ENCODE results near the gene DGUOK.
A peak's percentile ranks its signal among the peaks of the same experiment; 100 is the strongest.

Gene DGUOK

DNA sequence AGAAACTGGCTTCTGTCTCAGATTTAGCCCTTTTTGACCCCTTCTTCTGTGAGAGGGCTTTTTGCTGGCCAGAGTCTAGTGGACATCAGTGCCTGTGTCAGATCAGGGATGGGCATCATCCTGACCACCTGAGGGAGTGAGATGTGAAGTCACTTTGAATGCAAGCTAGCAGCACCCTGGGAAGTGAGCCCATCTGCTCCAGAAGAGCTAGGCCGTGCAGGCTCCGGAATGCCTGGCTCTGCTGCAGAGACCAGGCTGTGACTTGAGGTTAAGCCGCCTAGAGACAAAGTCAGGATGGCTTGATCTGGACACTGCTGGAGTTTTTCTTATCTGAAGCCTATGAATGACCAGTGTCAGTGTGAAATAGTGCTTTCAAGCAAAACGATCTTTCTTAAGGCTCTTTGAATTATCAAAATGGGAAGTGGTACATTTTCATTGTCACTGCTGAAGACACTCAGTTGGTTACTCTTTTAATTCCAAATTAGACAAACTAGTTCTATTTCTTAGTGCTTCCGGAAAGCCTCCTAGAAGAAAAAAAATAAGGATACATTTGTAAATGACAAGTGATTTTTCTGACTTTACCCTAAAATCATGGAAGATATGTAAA is 20.8 kb downstream of the DGUOK start:
- no peak overlapping the region for H3K4me3 Mint-ChIP-seq
- no peak overlapping the region for H3K27ac Mint-ChIP-seq (ENCODE audit: low read depth)
- DNase-seq (ENCODE audit: low spot score in 2 of 2) (no peak), ATAC-seq (replicated peaks; ENCODE audit: extremely low read depth, poor library complexity, severe bottlenecking) (no peak)
- no peaks in the 10 kb centered on the region for H3K9me3 Mint-ChIP-seq
- H3K36me3 Mint-ChIP-seq (ENCODE audit: insufficient read depth) = peaks cover 49% of the 10 kb centered on the region
- H3K4me1 Mint-ChIP-seq = peaks cover 49% of the 10 kb centered on the region
- no peaks in the 10 kb centered on the region for H3K27me3 Mint-ChIP-seq

DNA sequence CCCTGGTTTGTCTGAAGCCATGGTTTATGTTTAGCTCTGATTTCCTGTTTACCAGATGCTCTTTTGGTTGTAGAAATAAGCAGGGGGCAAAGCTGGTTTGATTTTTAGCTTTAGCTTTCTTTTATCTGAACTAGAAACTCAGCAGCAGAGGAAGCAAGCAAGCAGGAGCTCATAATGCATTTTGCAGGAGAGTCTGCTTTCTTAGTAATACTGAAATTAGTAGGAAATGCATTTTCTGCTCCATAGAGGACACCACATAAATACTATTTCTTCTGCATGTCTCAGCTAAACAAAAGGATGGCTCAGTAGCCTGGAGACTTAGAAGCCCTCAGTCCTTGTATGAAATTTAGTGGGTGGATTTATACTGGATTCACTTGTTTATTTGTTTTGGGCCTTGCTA is 23.1 kb downstream of the DGUOK start:
- Mint-ChIP-seq H3K36me3 (ENCODE audit: insufficient read depth) (peaks cover 50% of the 10 kb centered on the region), H3K27me3 (no peaks in the 10 kb centered on the region), H3K27ac (ENCODE audit: low read depth) (no peak overlapping the region), H3K4me1 (peaks cover 39% of the 10 kb centered on the region), H3K4me3 (no peak overlapping the region), H3K9me3 (no peaks in the 10 kb centered on the region)
- DNase-seq (ENCODE audit: low spot score in 2 of 2) = no peak
- no peak for ATAC-seq (replicated peaks; ENCODE audit: extremely low read depth, poor library complexity, severe bottlenecking)

DNA sequence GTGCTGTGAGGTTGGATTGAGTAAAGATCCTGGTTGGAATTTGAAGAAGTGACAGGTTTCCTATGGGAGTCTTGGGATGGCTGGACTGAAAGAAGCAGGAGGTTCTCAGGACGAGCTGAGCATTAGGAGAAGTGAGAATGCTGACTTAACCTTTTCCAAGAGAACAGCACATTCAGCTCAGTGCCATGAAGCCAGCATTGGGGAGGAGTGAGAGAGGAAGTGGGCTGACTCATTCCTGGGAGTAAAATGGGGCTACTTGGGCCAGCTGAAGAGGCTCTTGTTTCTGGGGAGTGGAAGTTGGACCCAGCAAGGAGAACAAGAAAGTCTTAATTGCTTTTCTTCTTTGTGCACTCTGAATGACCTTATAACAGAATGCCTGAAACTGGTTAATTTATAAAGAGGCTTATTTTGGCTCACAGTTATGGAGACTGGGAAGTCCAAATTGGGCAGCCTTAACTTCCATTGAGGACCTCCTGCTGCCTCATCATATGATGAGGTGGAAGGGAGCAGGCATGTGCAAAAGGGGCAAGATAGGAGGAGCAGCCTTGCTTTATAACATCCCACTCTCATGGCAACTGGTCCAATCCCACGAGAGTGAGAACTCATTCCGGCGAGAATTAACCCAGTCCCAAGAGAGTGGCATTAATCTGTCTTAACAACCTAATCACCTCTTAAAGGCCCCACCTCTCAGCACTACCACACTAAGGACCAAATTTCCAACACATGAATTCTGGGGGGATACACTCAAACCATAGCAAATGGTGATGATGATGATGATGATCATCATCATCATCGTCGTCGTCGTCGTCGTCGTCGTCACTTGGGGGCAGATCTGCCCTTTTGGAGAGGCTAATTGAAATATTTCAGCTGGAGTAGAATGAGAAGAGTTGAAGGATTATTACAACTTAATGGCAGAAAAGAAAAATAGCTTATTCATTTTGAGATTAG is 26.1 kb downstream of the DGUOK start:
- Mint-ChIP-seq H3K27me3 (no peaks in the 10 kb centered on the region), H3K9me3 (no peaks in the 10 kb centered on the region), H3K4me3 (no peak overlapping the region), H3K4me1 (peaks cover 32% of the 10 kb centered on the region), H3K27ac (ENCODE audit: low read depth) (no peak overlapping the region), H3K36me3 (ENCODE audit: insufficient read depth) (peaks cover 48% of the 10 kb centered on the region)
- ATAC-seq (replicated peaks; ENCODE audit: extremely low read depth, poor library complexity, severe bottlenecking) (no peak), DNase-seq (ENCODE audit: low spot score in 2 of 2) (no peak)

DNA sequence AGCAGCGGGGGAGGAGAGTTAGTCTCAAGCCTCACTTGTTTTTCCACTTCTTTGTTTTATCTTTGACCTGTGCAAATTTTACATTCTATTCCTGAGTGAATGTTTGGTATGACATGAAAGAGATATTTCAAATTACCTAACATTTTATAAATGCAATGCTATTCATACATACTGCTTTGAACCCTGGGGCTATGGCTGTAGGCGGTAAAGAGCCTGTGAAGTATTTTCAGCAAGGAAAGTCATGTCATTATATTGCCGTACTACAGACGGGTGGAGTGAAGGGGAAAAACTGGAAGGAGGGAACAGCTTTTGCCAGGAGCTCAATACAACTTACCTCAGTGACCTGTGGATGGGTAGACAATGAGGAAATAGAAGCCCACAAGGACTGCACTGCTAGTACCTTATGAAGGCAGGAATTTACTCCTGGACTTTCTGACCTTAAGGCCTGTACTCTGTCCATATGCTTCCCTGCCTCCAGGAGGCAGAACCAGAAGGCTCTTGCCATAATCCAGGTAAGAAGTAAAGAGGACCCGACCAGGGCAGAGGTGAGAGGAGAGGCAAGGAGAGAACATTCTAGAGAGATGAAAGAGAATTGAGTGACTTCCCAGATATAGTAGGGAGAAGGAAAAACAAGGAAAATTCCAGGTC is 29.7 kb downstream of the DGUOK start:
- H3K27ac Mint-ChIP-seq (ENCODE audit: low read depth) = peak overlapping the region; percentile 83
- peaks cover 54% of the 10 kb centered on the region for H3K36me3 Mint-ChIP-seq (ENCODE audit: insufficient read depth)
- H3K9me3 Mint-ChIP-seq = no peaks in the 10 kb centered on the region

DNA sequence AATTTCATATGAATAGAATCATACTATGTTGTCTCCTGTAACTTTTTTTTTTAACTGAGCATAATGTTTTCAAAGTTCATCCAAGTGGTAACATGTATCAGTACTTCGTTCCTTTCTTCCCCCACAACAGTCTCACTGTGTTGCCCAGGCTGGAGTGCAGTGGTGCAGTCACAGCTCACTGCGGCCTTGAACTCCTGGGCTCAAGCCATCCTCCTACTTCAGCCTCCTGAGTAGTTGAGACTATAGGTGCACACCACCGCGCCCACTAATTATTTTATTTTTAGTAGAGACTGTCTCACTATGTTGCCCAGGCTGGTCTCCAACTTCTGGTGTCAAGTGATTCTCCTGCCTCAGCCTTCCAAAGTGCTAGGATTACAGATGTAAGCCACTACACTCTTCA is 34.6 kb downstream of the DGUOK start:
- Mint-ChIP-seq H3K4me1 (peaks cover 15% of the 10 kb centered on the region), H3K4me3 (no peak overlapping the region), H3K36me3 (ENCODE audit: insufficient read depth) (peaks cover 31% of the 10 kb centered on the region), H3K9me3 (no peaks in the 10 kb centered on the region), H3K27me3 (no peaks in the 10 kb centered on the region), H3K27ac (ENCODE audit: low read depth) (no peak overlapping the region)
- no peak for ATAC-seq (replicated peaks; ENCODE audit: extremely low read depth, poor library complexity, severe bottlenecking)
- no peak for DNase-seq (ENCODE audit: low spot score in 2 of 2)

More for the DNA sequence above, 29.7 kb downstream of the DGUOK start:
- ATAC-seq (replicated peaks; ENCODE audit: extremely low read depth, poor library complexity, severe bottlenecking) (no peak), DNase-seq (ENCODE audit: low spot score in 2 of 2) (no peak)
- peaks cover 14% of the 10 kb centered on the region for H3K4me1 Mint-ChIP-seq
- H3K27me3 Mint-ChIP-seq = no peaks in the 10 kb centered on the region
- no peak overlapping the region for H3K4me3 Mint-ChIP-seq

DNA sequence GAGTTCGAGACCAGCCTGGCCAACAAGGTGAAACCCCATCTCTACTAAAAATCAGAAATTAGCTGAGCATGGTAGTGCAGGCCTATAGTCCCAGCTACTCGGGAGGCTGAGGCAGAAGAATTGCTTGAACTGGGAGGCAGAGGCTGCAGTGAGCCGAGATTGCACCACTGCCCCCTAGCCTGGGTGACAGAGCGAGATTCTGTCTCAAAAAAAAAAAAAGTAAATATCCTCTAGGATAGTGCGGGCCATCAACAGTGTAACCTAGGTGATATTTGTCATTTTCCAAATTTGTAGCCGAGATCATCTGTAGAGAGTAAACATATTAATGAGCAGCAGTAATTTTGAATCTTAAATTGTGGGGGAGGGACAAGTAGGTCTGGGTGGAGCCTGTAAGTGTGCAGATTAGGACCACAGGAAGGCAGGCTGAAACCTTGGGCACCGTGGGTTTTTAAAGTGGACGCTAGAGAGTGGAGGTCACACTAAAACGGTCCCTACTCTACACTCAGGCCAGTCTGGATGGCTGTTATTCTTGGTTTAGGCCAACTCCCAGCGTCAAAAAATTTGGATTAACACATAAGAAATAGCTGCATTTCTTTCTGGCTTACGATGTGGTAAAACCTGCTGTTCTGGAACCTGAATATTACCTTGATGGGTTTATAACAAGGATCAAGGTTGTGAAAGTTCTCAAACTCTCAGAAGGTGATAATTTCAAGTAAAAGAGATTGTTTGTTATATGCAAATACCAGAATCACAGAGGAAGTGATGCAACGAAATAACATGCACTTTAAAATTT is 35.3 kb downstream of the DGUOK start:
- Mint-ChIP-seq H3K4me3 (no peak overlapping the region), H3K9me3 (no peaks in the 10 kb centered on the region), H3K27ac (ENCODE audit: low read depth) (peak overlapping the region; percentile 13), H3K27me3 (no peaks in the 10 kb centered on the region), H3K36me3 (ENCODE audit: insufficient read depth) (peaks cover 26% of the 10 kb centered on the region), H3K4me1 (peaks cover 18% of the 10 kb centered on the region)
- ATAC-seq (replicated peaks; ENCODE audit: extremely low read depth, poor library complexity, severe bottlenecking) (no peak), DNase-seq (ENCODE audit: low spot score in 2 of 2) (no peak)

- Mint-ChIP-seq H3K27me3 (no peaks in the 10 kb centered on the region), H3K4me1 (peaks cover 19% of the 10 kb centered on the region), H3K27ac (ENCODE audit: low read depth) (peak overlapping the region; percentile 13)
Measured at GRCh38 chr2:73962798-73963197, 36.1 kb downstream of the DGUOK start.

GRCh38 chr2:73963385-73964120 is 36.9 kb downstream of the DGUOK start:
- Mint-ChIP-seq H3K4me1 (peaks cover 22% of the 10 kb centered on the region), H3K27ac (ENCODE audit: low read depth) (peak overlapping the region; percentile 16), H3K27me3 (no peaks in the 10 kb centered on the region), H3K9me3 (no peaks in the 10 kb centered on the region), H3K36me3 (ENCODE audit: insufficient read depth) (peaks cover 17% of the 10 kb centered on the region), H3K4me3 (no peak overlapping the region)
- DNase-seq (ENCODE audit: low spot score in 2 of 2) = no peak
- ATAC-seq (replicated peaks; ENCODE audit: extremely low read depth, poor library complexity, severe bottlenecking) = no peak

More at GRCh38 chr2:73962798-73963197, 36.1 kb downstream of the DGUOK start:
- Mint-ChIP-seq H3K4me3 (no peak overlapping the region), H3K9me3 (no peaks in the 10 kb centered on the region), H3K36me3 (ENCODE audit: insufficient read depth) (peaks cover 23% of the 10 kb centered on the region)
- DNase-seq (ENCODE audit: low spot score in 2 of 2) = no peak
- ATAC-seq (replicated peaks; ENCODE audit: extremely low read depth, poor library complexity, severe bottlenecking) = no peak

GRCh38 chr2:73964223-73964622 is 37.5 kb downstream of the DGUOK start:
- no peak for ATAC-seq (replicated peaks; ENCODE audit: extremely low read depth, poor library complexity, severe bottlenecking)
- H3K4me1 Mint-ChIP-seq = peaks cover 24% of the 10 kb centered on the region
- H3K36me3 Mint-ChIP-seq (ENCODE audit: insufficient read depth) = peaks cover 11% of the 10 kb centered on the region
- H3K4me3 Mint-ChIP-seq = no peak overlapping the region
- H3K27ac Mint-ChIP-seq (ENCODE audit: low read depth) = peak overlapping the region; percentile 16
- H3K9me3 Mint-ChIP-seq = no peaks in the 10 kb centered on the region
- DNase-seq (ENCODE audit: low spot score in 2 of 2) = no peak
- no peaks in the 10 kb centered on the region for H3K27me3 Mint-ChIP-seq

- no peak for DNase-seq (ENCODE audit: low spot score in 2 of 2)
- Mint-ChIP-seq H3K4me3 (no peak overlapping the region), H3K27me3 (no peaks in the 10 kb centered on the region), H3K36me3 (ENCODE audit: insufficient read depth) (peaks cover 6% of the 10 kb centered on the region), H3K27ac (ENCODE audit: low read depth) (no peak overlapping the region), H3K9me3 (no peaks in the 10 kb centered on the region), H3K4me1 (peaks cover 29% of the 10 kb centered on the region)
- no peak for ATAC-seq (replicated peaks; ENCODE audit: extremely low read depth, poor library complexity, severe bottlenecking)
Measured at GRCh38 chr2:73965053-73965452, 38.4 kb downstream of the DGUOK start.

DNA sequence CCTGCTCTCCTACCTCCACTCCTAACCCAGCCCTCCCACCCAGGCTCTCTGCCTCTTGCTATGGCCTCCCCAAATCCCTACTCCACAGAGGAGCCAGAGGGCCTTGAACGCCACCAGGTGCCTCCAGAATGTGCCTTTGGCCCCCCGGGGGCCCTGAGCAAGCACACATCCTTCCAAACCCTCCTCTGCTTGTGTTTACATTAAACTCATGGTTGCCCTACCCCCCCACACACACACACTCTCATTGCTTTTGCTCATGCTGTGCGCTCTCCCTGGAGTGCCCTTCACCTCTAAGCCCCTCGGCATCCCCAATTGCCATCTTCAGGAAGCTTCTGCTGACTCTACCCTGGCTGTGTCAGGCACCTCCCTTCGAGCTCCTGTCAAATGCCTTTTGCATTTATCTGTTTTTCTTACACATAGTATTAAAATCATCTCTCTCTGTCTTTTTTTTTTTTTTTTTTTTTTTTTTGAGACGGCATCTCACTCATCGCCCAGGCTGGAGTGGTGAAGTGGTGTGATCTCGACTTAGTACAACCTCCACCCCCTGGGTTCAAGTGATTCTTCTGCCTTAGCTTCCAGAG is 41.8 kb downstream of the DGUOK start:
- Mint-ChIP-seq H3K27me3 (no peaks in the 10 kb centered on the region), H3K27ac (ENCODE audit: low read depth) (no peak overlapping the region), H3K9me3 (no peaks in the 10 kb centered on the region), H3K4me1 (peaks cover 47% of the 10 kb centered on the region), H3K36me3 (ENCODE audit: insufficient read depth) (peaks cover 7% of the 10 kb centered on the region), H3K4me3 (no peak overlapping the region)
- no peak for ATAC-seq (replicated peaks; ENCODE audit: extremely low read depth, poor library complexity, severe bottlenecking)
- no peak for DNase-seq (ENCODE audit: low spot score in 2 of 2)

All from central memory CD8-positive, alpha-beta T cell (primary cell).